Suppressor macrophage (primary cell): Measurements from ENCODE around the gene FBXO45.
"Not testable (repeated sequence)": the region's sequence is repeated elsewhere in the genome, so short reads cannot be mapped to it uniquely, and the experiment has no call there.

ENCODE experiments used
- DNase-seq, 4 experiments: peaks; one replicate each; pipeline ENCODE4 v3.0.0-alpha.2; 2020 to 2022
- total RNA-seq, 17 experiments: gene quantifications; one replicate each; lab custom pipeline; 2026; ENCODE audit warnings: mixed read lengths in 6 of 17, inconsistent platforms in 3 of 17; lab: John Stamatoyannopoulos, UW

The FBXO45 gene
- total RNA-seq = 8.3 to 49.3 (median 30.3) reads per million in 17 experiments

DNA sequence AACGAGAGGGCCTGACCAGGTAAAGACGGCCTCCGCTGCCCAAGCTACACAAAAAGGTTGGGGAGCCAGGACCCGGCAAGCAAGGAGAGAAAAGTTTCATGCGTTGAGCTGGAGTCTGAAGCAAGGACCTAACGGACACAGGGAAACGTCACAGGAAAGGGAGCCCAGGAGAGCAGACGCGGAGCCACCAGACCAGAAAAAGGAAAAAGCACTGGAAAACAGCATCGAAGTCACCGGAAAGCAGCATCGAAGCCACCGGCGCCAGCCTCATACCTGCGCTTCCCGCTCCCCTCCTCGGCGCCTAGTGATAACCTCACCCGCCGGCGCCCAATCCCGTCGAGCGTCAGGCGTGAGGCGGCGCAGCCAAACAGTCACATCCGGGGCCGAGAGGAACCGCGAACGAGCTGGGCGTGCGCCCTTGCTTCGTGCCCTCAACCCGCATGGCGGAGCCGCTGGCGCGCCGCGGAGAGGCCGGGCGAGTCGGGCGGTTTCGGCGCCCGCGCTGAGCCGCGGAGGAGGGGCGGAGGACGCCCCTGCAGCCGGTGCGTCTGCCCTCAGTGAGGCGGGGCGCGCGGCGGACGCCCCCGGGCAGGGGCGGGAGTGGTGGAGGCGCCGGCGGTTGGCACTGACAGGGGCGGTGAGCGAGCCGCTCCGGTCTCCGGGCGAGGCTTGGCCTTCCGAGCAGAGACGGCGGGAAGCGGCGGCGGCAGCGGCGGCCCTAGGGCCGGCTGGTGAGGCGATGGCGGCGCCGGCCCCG lies at the start of gene FBXO45, which contains the start of gene WDR53:
Gene FBXO45, plus strand, starts transcription at position 415 of the 757 bp plus-strand sequence. Its CDS starts 325 bp downstream, at position 740.
Gene WDR53, minus strand, starts transcription at position 309 of the 757 bp plus-strand sequence. CDS start 7,079 bp downstream, outside the sequence.
- peak; percentile 95 to 98 (median 97) for DNase-seq

DNA sequence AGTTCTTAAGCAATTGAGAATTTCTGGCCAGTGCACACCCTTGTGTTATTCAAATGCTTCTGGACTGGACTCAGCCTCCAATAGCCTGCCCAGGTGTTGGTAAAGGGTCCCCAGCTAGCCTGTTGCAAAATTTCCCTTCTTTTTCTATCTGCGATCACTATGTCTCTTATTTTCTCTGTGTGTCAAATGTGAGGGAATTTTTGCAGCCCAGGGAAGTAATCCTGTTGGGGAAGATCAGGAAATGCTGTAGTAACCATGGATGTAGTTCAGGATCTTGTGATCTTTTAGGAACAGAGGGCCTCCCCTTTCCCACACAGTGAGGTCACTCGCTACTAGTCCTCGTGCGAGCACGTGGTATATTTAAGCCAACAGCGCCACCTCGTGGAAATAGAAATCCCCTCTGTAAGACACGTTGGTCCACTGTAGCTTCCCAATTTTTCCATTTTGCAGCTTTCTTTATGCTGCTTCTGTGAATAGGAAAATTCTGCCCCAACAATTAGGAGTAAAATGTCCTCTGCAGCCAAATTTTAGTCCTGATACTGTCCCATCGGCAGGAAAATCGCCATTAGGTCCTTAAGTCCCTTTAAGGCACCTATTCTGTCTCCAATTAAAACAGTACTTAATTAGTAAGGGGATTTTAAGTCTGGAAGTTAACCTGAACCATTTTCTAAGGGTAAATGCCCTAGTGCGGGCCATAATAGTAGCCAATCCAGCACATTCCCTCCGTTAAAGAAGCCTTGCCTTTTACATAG lies 49.3 kb upstream of the FBXO45 start:
- peak; percentile 92 to 94 (median 92) for DNase-seq

- peak in 2 of 4 experiments; percentile 17 to 35 for DNase-seq
These were observed 48.8 kb upstream of the FBXO45 start for GRCh38 chr3:196519718-196520082.

GRCh38 chr3:196521291-196521690 lies 47.2 kb upstream of the FBXO45 start:
- not testable (repeated sequence) for DNase-seq

DNA sequence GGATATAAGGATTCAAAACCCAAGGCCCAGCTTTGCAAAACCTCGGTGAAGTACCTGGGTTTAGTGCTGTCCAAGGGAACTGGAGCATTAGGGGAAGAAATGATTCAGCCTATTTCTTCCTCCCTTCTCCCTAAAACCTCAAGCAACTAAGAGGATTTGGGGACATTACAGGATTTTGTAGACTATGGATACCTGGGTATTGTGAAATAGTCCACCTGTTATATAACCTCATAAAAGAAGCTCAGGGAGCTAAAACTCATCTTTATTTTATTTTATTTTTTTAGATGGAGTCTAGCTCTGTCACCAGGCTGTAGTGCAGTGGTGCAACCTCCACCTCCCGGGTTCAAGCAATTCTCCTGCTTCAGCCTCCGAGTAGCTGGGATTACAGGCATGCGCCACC lies 44.6 kb upstream of the FBXO45 start:
- DNase-seq = no peak

GRCh38 chr3:196524527-196524926 lies 43.9 kb upstream of the FBXO45 start:
- peak in 2 of 4 experiments; percentile 22 to 24 for DNase-seq

GRCh38 chr3:196525141-196525540 lies 43.3 kb upstream of the FBXO45 start:
- no peak for DNase-seq

GRCh38 chr3:196528639-196529233 lies 39.7 kb upstream of the FBXO45 start:
- DNase-seq = peak; percentile 84 to 96 (median 92)

DNA sequence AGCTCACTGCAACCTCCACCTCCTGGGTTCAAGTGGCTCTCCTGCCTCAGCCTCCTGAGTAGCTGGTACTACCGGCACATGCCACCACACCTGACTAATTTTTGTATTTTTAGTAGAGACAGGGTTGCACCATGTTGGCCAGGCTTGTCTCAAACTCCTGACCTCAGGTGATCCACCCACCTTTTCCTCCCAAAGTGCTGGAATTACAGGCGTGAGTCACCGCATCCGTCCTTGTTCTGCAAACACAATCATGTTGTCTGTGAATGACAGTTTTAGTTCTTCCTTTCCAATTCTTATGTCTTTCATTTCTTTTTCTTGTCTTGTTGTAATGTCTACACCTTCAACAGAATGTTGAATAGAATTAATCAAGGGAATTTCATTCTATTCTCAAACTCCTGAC lies 37.0 kb upstream of the FBXO45 start:
- peak; percentile 43 to 62 (median 52) for DNase-seq

GRCh38 chr3:196533260-196533681 lies 35.2 kb upstream of the FBXO45 start:
- DNase-seq = no peak

DNA sequence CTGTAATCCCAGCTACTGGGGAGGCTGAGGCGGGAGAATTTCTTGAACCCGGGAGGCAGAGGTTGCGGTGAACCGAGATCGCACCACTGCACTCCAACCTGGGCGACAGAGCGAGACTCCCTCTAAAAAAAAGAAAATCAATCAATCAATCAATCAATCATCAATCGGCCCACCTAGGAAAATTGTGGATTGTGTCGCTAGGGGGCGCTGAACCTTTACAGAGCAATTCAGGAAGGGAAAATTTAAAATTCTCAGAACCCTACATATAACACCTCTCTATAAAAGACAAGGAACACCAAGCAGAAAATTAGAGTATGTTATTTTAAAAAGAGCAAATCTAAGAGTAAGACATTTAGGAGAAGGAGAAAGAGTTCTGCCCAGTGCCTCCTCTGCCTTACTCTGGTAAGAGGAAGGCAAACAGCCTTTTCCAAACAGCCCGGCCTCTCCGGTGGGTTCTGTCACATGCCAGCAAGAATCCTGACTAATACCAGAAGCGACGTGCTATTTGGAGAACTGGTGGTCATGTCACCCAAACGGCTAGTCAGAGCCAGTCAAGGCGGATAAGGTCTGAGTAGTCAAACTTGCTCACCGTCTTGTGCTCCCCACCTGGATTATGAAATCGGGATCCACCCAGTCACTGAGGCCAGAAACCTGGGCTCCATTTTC lies 31.0 kb upstream of the FBXO45 start:
- peak; percentile 38 to 64 (median 54) for DNase-seq

- DNase-seq = no peak
These were observed 26.6 kb upstream of the FBXO45 start for GRCh38 chr3:196541684-196542445.

- no peak for DNase-seq
These were observed 23.9 kb upstream of the FBXO45 start for GRCh38 chr3:196544491-196544992.

GRCh38 chr3:196546537-196546936 lies 21.9 kb upstream of the FBXO45 start:
- DNase-seq = no peak

DNA sequence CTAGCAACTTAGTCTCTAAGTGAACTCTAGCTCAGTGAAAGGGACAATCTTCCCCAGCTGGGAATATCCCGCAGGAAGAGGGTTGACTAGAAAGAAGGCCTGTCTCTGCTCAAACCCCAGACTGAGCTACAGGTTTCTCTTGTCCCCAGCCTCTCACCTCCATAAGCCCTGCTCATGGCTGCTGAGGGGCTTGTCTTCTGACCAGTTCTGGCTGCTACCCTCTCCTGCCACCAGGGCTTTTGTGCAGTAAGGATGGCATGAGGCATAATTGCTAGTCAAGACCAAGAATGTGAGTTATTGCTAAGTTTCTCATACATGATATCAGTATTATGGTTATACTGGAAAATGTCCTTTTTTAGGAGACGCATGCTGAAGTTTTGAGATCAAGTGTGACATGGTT lies 21.4 kb upstream of the FBXO45 start:
- DNase-seq = no peak

DNA sequence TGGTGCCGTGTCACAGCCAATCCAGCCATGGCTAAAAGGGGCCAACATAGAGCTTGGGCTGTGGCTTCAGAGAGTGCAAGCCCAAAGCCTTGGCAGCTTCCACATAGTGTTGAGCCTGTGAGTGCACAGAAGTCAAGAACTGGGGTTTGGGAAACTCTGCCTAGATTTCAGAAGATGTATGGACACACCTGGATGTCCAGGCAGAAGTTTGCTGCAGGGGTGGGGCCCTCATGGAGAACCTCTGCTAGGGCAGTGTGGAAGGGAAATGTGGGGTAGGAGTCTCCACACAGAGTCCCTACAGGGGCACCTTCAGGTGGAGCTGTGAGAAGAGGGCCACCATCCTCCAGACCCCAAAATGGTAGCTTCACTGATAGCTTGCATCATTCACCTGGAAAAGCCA lies 19.1 kb upstream of the FBXO45 start:
- DNase-seq = not testable (repeated sequence)

DNA sequence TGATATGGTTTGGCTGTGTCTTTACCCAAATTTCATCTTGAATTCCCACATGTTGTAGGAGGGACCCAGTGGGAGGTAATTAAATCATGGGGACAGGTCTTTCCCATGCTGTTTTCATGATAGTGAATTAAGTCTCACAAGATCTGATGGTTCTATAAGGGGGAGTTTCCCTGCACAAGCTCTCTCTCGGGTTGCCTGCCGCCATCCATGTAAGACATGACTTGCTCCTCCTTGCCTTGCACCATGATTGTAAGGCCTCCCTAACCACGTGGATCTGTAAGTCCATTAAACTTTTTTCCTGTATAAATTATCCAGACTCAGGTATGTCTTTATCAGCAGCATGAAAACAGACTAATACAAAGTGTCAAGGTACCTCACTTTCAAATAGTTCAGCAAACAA lies 18.3 kb upstream of the FBXO45 start:
- DNase-seq = not testable (repeated sequence)

DNA sequence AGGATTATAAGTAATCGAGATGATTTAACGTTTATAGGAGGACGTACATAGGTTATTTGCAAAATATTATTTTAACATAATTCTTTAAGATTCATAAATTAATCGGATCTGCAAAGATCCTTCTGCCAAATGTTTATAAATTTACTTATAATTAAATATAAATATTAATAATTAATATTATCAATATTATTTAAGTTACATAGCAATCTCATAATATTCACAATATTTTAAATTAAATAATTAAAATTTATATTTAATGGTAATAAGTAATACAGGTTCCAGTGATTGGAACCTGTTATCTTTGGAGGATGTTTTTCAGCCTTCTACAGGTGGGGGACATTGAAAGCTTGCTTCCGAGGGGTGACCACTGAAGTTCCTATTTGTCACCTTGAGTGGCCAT lies 16.2 kb upstream of the FBXO45 start:
- no peak for DNase-seq

GRCh38 chr3:196553551-196553950 lies 14.9 kb upstream of the FBXO45 start:
- no peak for DNase-seq

DNA sequence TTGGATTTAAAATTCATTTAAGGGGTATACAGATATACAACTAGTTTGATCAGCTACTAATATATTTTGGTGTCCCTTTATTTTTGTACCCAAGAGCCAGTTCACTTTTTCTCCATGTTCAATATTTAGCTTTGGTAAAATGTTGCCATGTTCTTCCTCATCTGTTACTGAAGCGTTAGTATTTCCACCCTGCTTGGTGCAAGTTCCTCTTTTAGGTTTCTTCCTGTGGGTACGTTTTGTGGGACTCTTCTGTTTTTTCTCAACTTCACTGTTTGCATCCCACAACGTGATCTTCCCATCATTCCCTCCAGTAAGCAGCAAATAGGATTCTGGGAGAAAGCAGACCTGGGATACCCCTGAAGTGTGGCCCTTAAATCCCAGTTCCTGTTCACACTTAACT lies 14.3 kb upstream of the FBXO45 start:
- peak; percentile 43 to 77 (median 64) for DNase-seq

- DNase-seq = no peak
These were observed 13.2 kb upstream of the FBXO45 start for GRCh38 chr3:196555295-196555694.

DNA sequence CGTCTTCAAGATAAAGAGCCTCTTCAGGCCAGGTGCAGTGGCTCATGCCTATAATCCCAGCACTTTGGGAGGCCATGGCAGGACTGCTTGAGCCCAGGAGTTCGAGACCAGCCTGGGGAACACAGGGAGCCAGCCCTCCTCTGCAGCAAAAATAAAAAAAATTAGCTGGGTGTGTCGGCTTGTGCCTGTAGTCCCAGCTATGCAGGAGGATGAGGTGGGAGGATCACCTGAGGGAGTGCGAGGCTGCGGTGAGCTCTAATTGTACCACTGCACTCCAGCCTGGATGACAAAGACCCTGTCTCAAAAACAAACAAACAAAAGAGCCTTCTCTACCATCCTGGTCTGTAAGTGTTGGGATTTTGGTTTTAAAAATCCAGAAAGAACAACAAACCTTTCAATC lies 11.2 kb upstream of the FBXO45 start:
- DNase-seq = no peak
